ENCODE results near the gene DGKI. TPM values are rescaled to one million over a fixed set of nuclear protein-coding genes. Genes with fewer than 3 reads are reported as not detected.

Gene DGKI
- total RNA-seq (2014; rRNA removed; shearing (Covaris generic)) (0.39 and 1.0 TPM in 2 replicates), polyA plus RNA-seq (2016; fragmentation: Nextera tagmentation; extraction: Ambion mirVana) (0.16 and 0.40 TPM in 2 replicates)
- long read RNA-seq, partial matches to known transcripts, result 0 of 1 reads
- long read RNA-seq, other reads (novel, unspliced or antisense), result 1 of 1 reads

DNA sequence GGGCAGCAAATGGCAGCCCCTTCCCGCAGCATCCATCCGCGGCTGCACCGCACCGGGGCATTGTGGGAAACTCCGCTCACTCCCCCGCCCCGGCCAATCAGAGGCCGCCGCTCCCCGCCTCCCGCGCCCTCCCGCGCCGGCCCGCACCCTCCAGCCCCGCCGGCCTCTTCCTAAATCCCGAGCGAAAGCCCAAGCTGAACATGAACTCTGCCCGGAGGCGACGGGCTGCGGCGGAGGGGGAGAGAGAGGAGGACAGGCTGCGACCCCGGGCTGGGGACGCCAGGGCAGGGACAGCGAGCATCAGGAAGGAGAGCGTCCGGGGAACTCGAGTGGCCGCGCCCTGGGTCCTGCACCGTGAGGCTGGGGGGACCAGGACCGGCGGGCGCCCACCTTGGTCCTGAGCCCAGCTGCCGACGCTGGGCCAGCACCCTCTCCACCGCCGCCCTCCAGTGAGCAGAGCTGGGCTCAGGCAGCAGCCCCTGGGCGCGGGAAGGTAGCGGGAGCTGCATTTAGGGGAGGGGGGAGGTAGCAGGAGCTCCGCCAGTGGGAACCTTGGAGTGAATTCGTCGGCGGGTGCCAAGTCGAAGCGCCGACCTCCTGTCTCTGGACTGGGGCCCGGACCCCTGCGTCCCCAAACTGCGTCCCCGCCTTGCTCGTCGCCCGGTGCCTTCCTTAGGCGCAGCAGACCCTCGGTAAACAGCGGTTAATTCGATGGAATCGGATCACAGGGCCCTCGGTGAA lies at the start of gene DGKI:
TSS of gene DGKI (minus strand) at position 148 of the 741 bp plus-strand sequence.
- peaks cover 39% of the 10 kb centered on the region for H3K27me3 Mint-ChIP-seq (ENCODE audit: insufficient read depth, low read depth, poor library complexity)
- Histone ChIP-seq H3K4me1 (ENCODE audit: insufficient read depth) (peaks cover 26% of the 10 kb centered on the region; the same call in 1 of the 2 replicates), H3K4me2 (peak within 1 kb of the TSS; percentile 97), H3K27ac (ENCODE audit: low read depth) (no peak within 1 kb of the TSS), H3K79me2 (replicated peaks; ENCODE audit: insufficient read depth) (no peaks in the 10 kb centered on the region), H3K9me2 (ENCODE audit: insufficient read depth) (no peaks in the 10 kb centered on the region), H3F3A (replicated peaks; ENCODE audit: low read depth) (peaks cover 3% of the 10 kb centered on the region; the same call in 1 of the 2 replicates), H3K36me3 (ENCODE audit: insufficient read depth) (no peaks in the 10 kb centered on the region), H3K4me3 (peak within 1 kb of the TSS; percentile 72), H4K20me1 (replicated peaks; ENCODE audit: insufficient read depth) (no peaks in the 10 kb centered on the region), H2AFZ (peak within 1 kb of the TSS; percentile 99), H3K27me3 (ENCODE audit: insufficient read depth) (peaks cover 55% of the 10 kb centered on the region)
- no peaks in the 10 kb centered on the region for H3K9me3 Mint-ChIP-seq
- peak within 1 kb of the TSS; percentile 71 for H3K4me3 Mint-ChIP-seq
- DNase-seq (ENCODE audit: low spot score) (peak; percentile 77), ATAC-seq (peak; percentile 74)
- peaks cover 26% of the 10 kb centered on the region for H3K4me1 Mint-ChIP-seq
- H3K27ac Mint-ChIP-seq, result no peak within 1 kb of the TSS
- no peak for TF ChIP-seq ZNF114 (CRISPR knock-in tag; IDR thresholded peaks at IDR 0.05)
- no peak for TF ChIP-seq POLR2AphosphoS5 (IDR thresholded peaks at IDR 0.05; ENCODE audit: low read depth)
- no peak for TF ChIP-seq ZNF331 (CRISPR knock-in tag; IDR thresholded peaks at IDR 0.05; ENCODE audit: low read depth)
- TF ChIP-seq, protein P1, sequence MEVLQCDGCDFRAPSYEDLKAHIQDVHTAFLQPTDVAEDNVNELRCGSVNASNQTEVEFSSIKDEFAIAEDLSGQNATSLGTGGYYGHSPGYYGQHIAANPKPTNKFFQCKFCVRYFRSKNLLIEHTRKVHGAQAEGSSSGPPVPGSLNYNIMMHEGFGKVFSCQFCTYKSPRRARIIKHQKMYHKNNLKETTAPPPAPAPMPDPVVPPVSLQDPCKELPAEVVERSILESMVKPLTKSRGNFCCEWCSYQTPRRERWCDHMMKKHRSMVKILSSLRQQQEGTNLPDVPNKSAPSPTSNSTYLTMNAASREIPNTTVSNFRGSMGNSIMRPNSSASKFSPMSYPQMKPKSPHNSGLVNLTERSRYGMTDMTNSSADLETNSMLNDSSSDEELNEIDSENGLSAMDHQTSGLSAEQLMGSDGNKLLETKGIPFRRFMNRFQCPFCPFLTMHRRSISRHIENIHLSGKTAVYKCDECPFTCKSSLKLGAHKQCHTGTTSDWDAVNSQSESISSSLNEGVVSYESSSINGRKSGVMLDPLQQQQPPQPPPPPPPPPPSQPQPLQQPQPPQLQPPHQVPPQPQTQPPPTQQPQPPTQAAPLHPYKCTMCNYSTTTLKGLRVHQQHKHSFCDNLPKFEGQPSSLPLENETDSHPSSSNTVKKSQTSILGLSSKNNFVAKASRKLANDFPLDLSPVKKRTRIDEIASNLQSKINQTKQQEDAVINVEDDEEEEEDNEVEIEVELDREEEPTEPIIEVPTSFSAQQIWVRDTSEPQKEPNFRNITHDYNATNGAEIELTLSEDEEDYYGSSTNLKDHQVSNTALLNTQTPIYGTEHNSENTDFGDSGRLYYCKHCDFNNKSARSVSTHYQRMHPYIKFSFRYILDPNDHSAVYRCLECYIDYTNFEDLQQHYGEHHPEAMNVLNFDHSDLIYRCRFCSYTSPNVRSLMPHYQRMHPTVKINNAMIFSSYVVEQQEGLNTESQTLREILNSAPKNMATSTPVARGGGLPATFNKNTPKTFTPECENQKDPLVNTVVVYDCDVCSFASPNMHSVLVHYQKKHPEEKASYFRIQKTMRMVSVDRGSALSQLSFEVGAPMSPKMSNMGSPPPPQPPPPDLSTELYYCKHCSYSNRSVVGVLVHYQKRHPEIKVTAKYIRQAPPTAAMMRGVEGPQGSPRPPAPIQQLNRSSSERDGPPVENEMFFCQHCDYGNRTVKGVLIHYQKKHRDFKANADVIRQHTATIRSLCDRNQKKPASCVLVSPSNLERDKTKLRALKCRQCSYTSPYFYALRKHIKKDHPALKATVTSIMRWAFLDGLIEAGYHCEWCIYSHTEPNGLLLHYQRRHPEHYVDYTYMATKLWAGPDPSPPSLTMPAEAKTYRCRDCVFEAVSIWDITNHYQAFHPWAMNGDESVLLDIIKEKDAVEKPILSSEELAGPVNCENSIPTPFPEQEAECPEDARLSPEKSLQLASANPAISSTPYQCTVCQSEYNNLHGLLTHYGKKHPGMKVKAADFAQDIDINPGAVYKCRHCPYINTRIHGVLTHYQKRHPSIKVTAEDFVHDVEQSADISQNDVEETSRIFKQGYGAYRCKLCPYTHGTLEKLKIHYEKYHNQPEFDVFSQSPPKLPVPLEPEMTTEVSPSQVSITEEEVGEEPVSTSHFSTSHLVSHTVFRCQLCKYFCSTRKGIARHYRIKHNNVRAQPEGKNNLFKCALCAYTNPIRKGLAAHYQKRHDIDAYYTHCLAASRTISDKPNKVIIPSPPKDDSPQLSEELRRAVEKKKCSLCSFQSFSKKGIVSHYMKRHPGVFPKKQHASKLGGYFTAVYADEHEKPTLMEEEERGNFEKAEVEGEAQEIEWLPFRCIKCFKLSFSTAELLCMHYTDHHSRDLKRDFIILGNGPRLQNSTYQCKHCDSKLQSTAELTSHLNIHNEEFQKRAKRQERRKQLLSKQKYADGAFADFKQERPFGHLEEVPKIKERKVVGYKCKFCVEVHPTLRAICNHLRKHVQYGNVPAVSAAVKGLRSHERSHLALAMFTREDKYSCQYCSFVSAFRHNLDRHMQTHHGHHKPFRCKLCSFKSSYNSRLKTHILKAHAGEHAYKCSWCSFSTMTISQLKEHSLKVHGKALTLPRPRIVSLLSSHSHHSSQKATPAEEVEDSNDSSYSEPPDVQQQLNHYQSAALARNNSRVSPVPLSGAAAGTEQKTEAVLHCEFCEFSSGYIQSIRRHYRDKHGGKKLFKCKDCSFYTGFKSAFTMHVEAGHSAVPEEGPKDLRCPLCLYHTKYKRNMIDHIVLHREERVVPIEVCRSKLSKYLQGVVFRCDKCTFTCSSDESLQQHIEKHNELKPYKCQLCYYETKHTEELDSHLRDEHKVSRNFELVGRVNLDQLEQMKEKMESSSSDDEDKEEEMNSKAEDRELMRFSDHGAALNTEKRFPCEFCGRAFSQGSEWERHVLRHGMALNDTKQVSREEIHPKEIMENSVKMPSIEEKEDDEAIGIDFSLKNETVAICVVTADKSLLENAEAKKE (CRISPR knock-in tag; IDR thresholded peaks at IDR 0.05), result no peak
- no peak for TF ChIP-seq CTCF (conservative IDR thresholded peaks at IDR 0.05; ENCODE audit: low read depth in 2 of 2)
- no peak for TF ChIP-seq EZH2phosphoT487 (IDR thresholded peaks at IDR 0.05; ENCODE audit: unreplicated experiment)
- TF ChIP-seq JUNB (IDR thresholded peaks at IDR 0.05; ENCODE audit: unreplicated experiment), result no peak
- no peak for TF ChIP-seq REST (IDR thresholded peaks at IDR 0.05; ENCODE audit: unreplicated experiment)
- no peak for TF ChIP-seq STAT1 (IDR thresholded peaks at IDR 0.05; ENCODE audit: unreplicated experiment)
- TF ChIP-seq ETS1 (IDR thresholded peaks at IDR 0.05), result no peak
- 0 out of 2 replicates have a peak, but pooled peaks have one; percentile 12 for TF ChIP-seq CREB1 (CRISPR knock-in tag; IDR thresholded peaks at IDR 0.05; ENCODE audit: low read depth)
- TF ChIP-seq NANOG (IDR thresholded peaks at IDR 0.05; ENCODE audit: borderline replicate concordance), result no peak
- peak; percentile 55 for TF ChIP-seq EZH2 (IDR thresholded peaks at IDR 0.05; ENCODE audit: low read depth, unreplicated experiment)
- H3K36me3 Mint-ChIP-seq (ENCODE audit: low read depth), result no peaks in the 10 kb centered on the region

Measured in GM23338 (cell line).